ENCODE measurements around the gene SFT2D3. TPM values are rescaled to one million over a fixed set of nuclear protein-coding genes. Genes with fewer than 3 reads are reported as not detected.
A peak's percentile ranks its signal among the peaks of the same experiment; 100 is the strongest.
"Not testable (repeated sequence)": the region's sequence is repeated elsewhere in the genome, so short reads cannot be mapped to it uniquely, and the experiment has no call there.

SFT2D3 gene
- polyA plus RNA-seq, 10 donors: not detected

- DNase-seq: peak in 1 of 3 donors; percentile 18
Measured at GRCh38 chr2:127735537-127736399, 34.5 kb downstream of the SFT2D3 start.

GRCh38 chr2:127737892-127738291, 36.6 kb downstream of the SFT2D3 start:
- DNase-seq: no peak

GRCh38 chr2:127739800-127740199, 38.5 kb downstream of the SFT2D3 start:
- DNase-seq: no peak

GRCh38 chr2:127740665-127741288, 39.5 kb downstream of the SFT2D3 start:
- DNase-seq: peak in 1 of 3 donors; percentile 22

GRCh38 chr2:127743477-127744026, 42.3 kb downstream of the SFT2D3 start:
- peak in 1 of 3 donors; percentile 11 for DNase-seq

- no peak for DNase-seq
Measured at GRCh38 chr2:127747621-127748020, 46.3 kb downstream of the SFT2D3 start.

- not testable (repeated sequence) for DNase-seq
Measured at GRCh38 chr2:127749537-127749936, 48.2 kb downstream of the SFT2D3 start.

GRCh38 chr2:127753374-127753773, 52.1 kb downstream of the SFT2D3 start:
- no peak for DNase-seq

GRCh38 chr2:127754186-127754585, 52.9 kb downstream of the SFT2D3 start:
- DNase-seq: no peak

Other genes starting within 250 kb of the SFT2D3 start
- gene IWS1, start 175.0 kb upstream of the SFT2D3 start, polyA plus RNA-seq (ENCODE audit: insufficient read length in 10 of 10): 10 to 100 TPM; 41.6 to 54.7 (median 49.6) TPM
- 1 to 10 TPM in 5 of 10 donors, under 1 TPM in 5; 0.36 to 2.3 (median 1.0) TPM for gene MYO7B, start 165.8 kb upstream of the SFT2D3 start, polyA plus RNA-seq (ENCODE audit: insufficient read length in 10 of 10)
- gene GPR17, start 55.3 kb upstream of the SFT2D3 start, polyA plus RNA-seq (ENCODE audit: insufficient read length in 10 of 10): 10 to 100 TPM in 1 of 10 donors, 1 to 10 TPM in 9; 3.1 to 10.6 (median 4.1) TPM
- gene LIMS2, start 26.0 kb upstream of the SFT2D3 start, polyA plus RNA-seq (ENCODE audit: insufficient read length in 10 of 10): 10 to 100 TPM; 25.1 to 43.8 (median 34.9) TPM
- 10 to 100 TPM; 25.3 to 40.5 (median 30.4) TPM for gene WDR33, start 109.7 kb downstream of the SFT2D3 start, polyA plus RNA-seq (ENCODE audit: insufficient read length in 10 of 10)
- gene POLR2D, start 156.7 kb downstream of the SFT2D3 start, polyA plus RNA-seq (ENCODE audit: insufficient read length in 10 of 10): 10 to 100 TPM; 41.4 to 53.7 (median 44.5) TPM
- 10 to 100 TPM; 12.8 to 17.9 (median 15.3) TPM for gene AMMECR1L, start 184.5 kb downstream of the SFT2D3 start, polyA plus RNA-seq (ENCODE audit: insufficient read length in 10 of 10)

All from muscle of back (tissue), 11 donors.